Adipocyte (in vitro differentiated cells): ENCODE measurements around the gene PLEKHO2.
A peak's percentile ranks its signal among the peaks of the same experiment; 100 is the strongest.

Experiments used
- DNase-seq: peaks from one replicate; pipeline ENCODE4 v3.0.0-alpha.2; 2015; ENCODE audit warnings: low read depth
- H3K27me3 ChIP-seq: replicated peaks from 2 replicates; pipeline ENCODE4 v1.7.0; 2013; ENCODE audit warnings: mild to moderate bottlenecking, low read length, moderate library complexity; ENCODE audit not compliant: control insufficient read depth, insufficient read depth
- H3K36me3 ChIP-seq: 2 replicates; pipeline ENCODE4 v1.7.0; 2013; ENCODE audit warnings: low read length, mild to moderate bottlenecking, moderate library complexity; ENCODE audit not compliant: control insufficient read depth, insufficient read depth, severe bottlenecking
- H3K4me1 ChIP-seq: 2 replicates; pipeline ENCODE4 v1.7.0; 2013; ENCODE audit warnings: mild to moderate bottlenecking, low read length, moderate library complexity; ENCODE audit not compliant: control insufficient read depth, insufficient read depth
- H3K4me3 ChIP-seq: 2 replicates; pipeline ENCODE4 v1.7.0; 2013; ENCODE audit warnings: mild to moderate bottlenecking, low read length, moderate library complexity
- H3K9ac ChIP-seq: 2 replicates; pipeline ENCODE4 v1.7.0; 2013; ENCODE audit warnings: mild to moderate bottlenecking, low read length, moderate library complexity
- H3K9me3 ChIP-seq: 2 replicates; pipeline ENCODE4 v1.7.0; 2013; ENCODE audit warnings: mild to moderate bottlenecking, low read length, moderate library complexity; ENCODE audit not compliant: control insufficient read depth

PLEKHO2 gene

GRCh38 chr15:64907991-64908390, 66.3 kb downstream of the PLEKHO2 start:
- Histone ChIP-seq H3K4me3 (no peak overlapping the region), H3K27me3 (no peaks in the 10 kb centered on the region), H3K9me3 (peaks cover 2% of the 10 kb centered on the region), H3K36me3 (no peaks in the 10 kb centered on the region), H3K9ac (no peak overlapping the region), H3K4me1 (peaks cover 18% of the 10 kb centered on the region)
- DNase-seq = peak; percentile 25

- Histone ChIP-seq H3K4me3 (no peak overlapping the region), H3K27me3 (no peaks in the 10 kb centered on the region), H3K36me3 (no peaks in the 10 kb centered on the region), H3K4me1 (peaks cover 15% of the 10 kb centered on the region), H3K9ac (no peak overlapping the region), H3K9me3 (peaks cover 2% of the 10 kb centered on the region)
- DNase-seq = no peak
These were observed 67.8 kb downstream of the PLEKHO2 start for GRCh38 chr15:64909546-64909945.

- Histone ChIP-seq H3K9me3 (peaks cover 2% of the 10 kb centered on the region), H3K4me1 (peaks cover 7% of the 10 kb centered on the region), H3K9ac (peak within 1 kb of the TSS; percentile 74), H3K4me3 (peak within 1 kb of the TSS; percentile 85), H3K27me3 (no peaks in the 10 kb centered on the region), H3K36me3 (no peaks in the 10 kb centered on the region)
- peak; percentile 78 for DNase-seq
These were observed 69.8 kb downstream of the PLEKHO2 start, which contains the start of gene ANKDD1A for GRCh38 chr15:64911311-64912186. Gene ANKDD1A (plus strand): TSS chr15:64911902. CDS start chr15:64911931, 29 bp downstream.

- Histone ChIP-seq H3K9ac (peak overlapping the region; percentile 74), H3K27me3 (no peaks in the 10 kb centered on the region), H3K36me3 (no peaks in the 10 kb centered on the region), H3K4me1 (peaks cover 7% of the 10 kb centered on the region), H3K4me3 (peak overlapping the region; percentile 85), H3K9me3 (no peaks in the 10 kb centered on the region)
- no peak for DNase-seq
These were observed 70.9 kb downstream of the PLEKHO2 start for GRCh38 chr15:64912379-64913325.

- Histone ChIP-seq H3K9ac (no peak overlapping the region), H3K4me1 (peaks cover 7% of the 10 kb centered on the region), H3K4me3 (no peak overlapping the region), H3K36me3 (no peaks in the 10 kb centered on the region), H3K27me3 (no peaks in the 10 kb centered on the region), H3K9me3 (no peaks in the 10 kb centered on the region)
- DNase-seq = no peak
These were observed 74.0 kb downstream of the PLEKHO2 start for GRCh38 chr15:64915518-64916227.

GRCh38 chr15:64916365-64916764, 74.7 kb downstream of the PLEKHO2 start:
- Histone ChIP-seq H3K27me3 (no peaks in the 10 kb centered on the region), H3K36me3 (no peaks in the 10 kb centered on the region), H3K9me3 (no peaks in the 10 kb centered on the region), H3K4me1 (peaks cover 4% of the 10 kb centered on the region), H3K4me3 (no peak overlapping the region), H3K9ac (no peak overlapping the region)
- DNase-seq = no peak

- Histone ChIP-seq H3K27me3 (no peaks in the 10 kb centered on the region), H3K4me1 (peaks cover 5% of the 10 kb centered on the region), H3K9me3 (no peaks in the 10 kb centered on the region), H3K36me3 (no peaks in the 10 kb centered on the region), H3K9ac (no peak overlapping the region), H3K4me3 (no peak overlapping the region)
- DNase-seq = no peak
These were observed 75.5 kb downstream of the PLEKHO2 start for GRCh38 chr15:64917211-64917610.
